ENCODE data around the gene PIK3CD.

DNA sequence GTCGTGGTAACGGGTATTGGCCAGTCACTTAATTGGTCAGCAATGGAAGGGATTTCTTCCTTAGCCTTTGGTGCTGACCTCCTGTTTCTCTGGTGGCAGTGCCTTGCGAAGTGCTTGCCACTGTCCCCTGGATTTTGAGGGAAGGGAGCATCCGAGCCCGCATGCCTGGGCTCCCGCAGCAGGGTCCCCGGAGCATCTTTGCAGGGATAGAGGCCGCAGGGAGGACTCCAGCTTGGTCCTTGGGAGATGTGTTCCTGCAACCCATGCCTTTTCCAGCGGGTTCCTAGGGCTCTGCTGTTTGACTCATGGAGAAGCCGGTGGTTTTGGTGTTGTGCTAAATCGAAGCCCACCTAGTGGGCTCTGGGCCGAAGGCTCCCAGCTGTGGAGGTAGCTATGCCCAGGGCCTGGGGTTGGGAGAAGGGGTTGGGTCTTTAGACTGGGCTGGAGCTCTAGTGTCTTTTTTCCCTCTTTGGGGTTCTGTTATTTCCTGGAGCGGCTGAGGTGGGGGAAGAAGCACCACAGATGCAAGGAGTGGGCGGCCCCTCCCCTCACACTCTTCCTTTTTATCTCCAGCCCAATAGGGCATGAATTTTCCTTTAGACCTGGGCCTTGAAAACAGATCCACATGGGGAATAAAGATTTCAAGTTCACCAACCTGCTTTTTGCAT lies 39.0 kb downstream of the PIK3CD start:
- TF ChIP-seq, protein P1, sequence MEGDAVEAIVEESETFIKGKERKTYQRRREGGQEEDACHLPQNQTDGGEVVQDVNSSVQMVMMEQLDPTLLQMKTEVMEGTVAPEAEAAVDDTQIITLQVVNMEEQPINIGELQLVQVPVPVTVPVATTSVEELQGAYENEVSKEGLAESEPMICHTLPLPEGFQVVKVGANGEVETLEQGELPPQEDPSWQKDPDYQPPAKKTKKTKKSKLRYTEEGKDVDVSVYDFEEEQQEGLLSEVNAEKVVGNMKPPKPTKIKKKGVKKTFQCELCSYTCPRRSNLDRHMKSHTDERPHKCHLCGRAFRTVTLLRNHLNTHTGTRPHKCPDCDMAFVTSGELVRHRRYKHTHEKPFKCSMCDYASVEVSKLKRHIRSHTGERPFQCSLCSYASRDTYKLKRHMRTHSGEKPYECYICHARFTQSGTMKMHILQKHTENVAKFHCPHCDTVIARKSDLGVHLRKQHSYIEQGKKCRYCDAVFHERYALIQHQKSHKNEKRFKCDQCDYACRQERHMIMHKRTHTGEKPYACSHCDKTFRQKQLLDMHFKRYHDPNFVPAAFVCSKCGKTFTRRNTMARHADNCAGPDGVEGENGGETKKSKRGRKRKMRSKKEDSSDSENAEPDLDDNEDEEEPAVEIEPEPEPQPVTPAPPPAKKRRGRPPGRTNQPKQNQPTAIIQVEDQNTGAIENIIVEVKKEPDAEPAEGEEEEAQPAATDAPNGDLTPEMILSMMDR (IDR thresholded peaks at IDR 0.05; ENCODE audit: poor library complexity, severe bottlenecking): no peak
- TF ChIP-seq SMC3 (conservative IDR thresholded peaks at IDR 0.05; ENCODE audit: poor library complexity) (no peak), EZH2 (IDR thresholded peaks at IDR 0.05; ENCODE audit: borderline replicate concordance, insufficient read depth, low read length, poor library complexity, severe bottlenecking) (no peak), TAF1 (IDR thresholded peaks at IDR 0.05; ENCODE audit: low read depth) (no peak)
- TF ChIP-seq, protein P2, sequence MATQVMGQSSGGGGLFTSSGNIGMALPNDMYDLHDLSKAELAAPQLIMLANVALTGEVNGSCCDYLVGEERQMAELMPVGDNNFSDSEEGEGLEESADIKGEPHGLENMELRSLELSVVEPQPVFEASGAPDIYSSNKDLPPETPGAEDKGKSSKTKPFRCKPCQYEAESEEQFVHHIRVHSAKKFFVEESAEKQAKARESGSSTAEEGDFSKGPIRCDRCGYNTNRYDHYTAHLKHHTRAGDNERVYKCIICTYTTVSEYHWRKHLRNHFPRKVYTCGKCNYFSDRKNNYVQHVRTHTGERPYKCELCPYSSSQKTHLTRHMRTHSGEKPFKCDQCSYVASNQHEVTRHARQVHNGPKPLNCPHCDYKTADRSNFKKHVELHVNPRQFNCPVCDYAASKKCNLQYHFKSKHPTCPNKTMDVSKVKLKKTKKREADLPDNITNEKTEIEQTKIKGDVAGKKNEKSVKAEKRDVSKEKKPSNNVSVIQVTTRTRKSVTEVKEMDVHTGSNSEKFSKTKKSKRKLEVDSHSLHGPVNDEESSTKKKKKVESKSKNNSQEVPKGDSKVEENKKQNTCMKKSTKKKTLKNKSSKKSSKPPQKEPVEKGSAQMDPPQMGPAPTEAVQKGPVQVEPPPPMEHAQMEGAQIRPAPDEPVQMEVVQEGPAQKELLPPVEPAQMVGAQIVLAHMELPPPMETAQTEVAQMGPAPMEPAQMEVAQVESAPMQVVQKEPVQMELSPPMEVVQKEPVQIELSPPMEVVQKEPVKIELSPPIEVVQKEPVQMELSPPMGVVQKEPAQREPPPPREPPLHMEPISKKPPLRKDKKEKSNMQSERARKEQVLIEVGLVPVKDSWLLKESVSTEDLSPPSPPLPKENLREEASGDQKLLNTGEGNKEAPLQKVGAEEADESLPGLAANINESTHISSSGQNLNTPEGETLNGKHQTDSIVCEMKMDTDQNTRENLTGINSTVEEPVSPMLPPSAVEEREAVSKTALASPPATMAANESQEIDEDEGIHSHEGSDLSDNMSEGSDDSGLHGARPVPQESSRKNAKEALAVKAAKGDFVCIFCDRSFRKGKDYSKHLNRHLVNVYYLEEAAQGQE (IDR thresholded peaks at IDR 0.05; ENCODE audit: borderline replicate concordance): no peak
